Measurements from ENCODE around the gene HMGCL.
A peak's percentile ranks its signal among the peaks of the same experiment; 100 is the strongest.

The HMGCL gene

DNA sequence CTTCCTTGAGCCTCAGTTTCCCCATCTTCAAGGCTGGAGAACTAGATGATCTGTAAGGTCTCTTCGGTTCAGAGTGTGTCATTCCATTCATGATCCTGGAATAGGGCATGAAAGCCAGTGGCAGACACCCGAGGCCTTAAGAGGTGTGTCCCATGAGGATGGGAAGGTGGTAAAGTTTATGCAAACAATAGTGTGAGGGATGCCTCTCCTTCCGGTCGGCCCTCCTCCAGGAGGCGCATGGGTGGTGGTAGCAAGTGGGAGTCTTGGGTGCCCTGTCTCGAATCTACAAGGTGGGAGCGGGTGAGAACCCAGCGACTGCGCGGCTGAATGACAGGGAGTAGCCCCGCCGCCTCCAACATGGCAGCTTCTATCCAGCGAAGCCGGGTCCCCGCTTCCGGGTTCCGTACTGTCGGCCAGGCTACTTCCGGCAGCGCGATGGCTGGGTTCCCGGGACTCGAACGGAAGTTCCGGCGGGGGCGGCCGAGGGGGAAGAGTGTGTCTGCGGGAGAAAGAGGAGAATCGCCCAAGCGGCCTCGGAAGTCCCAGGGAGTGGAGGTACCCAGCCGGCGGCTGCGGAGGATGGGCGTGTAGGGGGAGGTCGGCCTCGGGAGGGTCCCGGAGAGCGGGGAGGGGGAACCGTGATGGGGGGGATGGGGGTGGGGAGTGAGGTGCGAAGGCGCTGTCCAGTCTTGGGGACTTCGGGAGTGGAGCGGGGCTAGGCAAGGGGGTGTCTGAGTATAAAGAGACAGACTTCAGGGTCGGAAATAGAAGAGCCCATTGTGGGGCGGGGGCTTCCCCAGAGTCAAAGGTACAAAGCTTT is 34.3 kb downstream of the HMGCL start, which contains the start of gene LYPLA2:
Gene LYPLA2 (plus strand): TSS at position 450 of the 820 bp plus-strand sequence. CDS start 1,538 bp downstream, outside the sequence.
- peaks cover 8 to 67% of the 10 kb centered on the region in 2 experiments for H3K36me3 ChIP-seq (ENCODE audit: control insufficient read depth in 2 of 2, insufficient read depth in 1 of 2, low read length in 2 of 2)
- TF ChIP-seq, protein P1, sequence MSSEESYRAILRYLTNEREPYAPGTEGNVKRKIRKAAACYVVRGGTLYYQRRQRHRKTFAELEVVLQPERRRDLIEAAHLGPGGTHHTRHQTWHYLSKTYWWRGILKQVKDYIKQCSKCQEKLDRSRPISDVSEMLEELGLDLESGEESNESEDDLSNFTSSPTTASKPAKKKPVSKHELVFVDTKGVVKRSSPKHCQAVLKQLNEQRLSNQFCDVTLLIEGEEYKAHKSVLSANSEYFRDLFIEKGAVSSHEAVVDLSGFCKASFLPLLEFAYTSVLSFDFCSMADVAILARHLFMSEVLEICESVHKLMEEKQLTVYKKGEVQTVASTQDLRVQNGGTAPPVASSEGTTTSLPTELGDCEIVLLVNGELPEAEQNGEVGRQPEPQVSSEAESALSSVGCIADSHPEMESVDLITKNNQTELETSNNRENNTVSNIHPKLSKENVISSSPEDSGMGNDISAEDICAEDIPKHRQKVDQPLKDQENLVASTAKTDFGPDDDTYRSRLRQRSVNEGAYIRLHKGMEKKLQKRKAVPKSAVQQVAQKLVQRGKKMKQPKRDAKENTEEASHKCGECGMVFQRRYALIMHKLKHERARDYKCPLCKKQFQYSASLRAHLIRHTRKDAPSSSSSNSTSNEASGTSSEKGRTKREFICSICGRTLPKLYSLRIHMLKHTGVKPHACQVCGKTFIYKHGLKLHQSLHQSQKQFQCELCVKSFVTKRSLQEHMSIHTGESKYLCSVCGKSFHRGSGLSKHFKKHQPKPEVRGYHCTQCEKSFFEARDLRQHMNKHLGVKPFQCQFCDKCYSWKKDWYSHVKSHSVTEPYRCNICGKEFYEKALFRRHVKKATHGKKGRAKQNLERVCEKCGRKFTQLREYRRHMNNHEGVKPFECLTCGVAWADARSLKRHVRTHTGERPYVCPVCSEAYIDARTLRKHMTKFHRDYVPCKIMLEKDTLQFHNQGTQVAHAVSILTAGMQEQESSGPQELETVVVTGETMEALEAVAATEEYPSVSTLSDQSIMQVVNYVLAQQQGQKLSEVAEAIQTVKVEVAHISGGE (tag by site-specific recombination; conservative IDR thresholded peaks at IDR 0.05; ENCODE audit: low read depth): peak; percentile 98
- TF ChIP-seq ZFP3 (tag by site-specific recombination; IDR thresholded peaks at IDR 0.05; ENCODE audit: low read depth) (no peak), SP3 (tag by site-specific recombination; IDR thresholded peaks at IDR 0.05) (peak; percentile 61), ZBTB20 (tag by site-specific recombination; IDR thresholded peaks at IDR 0.05) (peak; percentile 91), YY2 (tag by site-specific recombination; IDR thresholded peaks at IDR 0.05) (peak; percentile 88), ZBTB8A (tag by site-specific recombination; IDR thresholded peaks at IDR 0.05) (peak; percentile 25; the same call in 1 of the 2 replicates), ZNF501 (tag by site-specific recombination; IDR thresholded peaks at IDR 0.05) (0 out of 2 replicates have a peak, but pooled peaks have one; percentile 23), ZNF785 (tag by site-specific recombination; IDR thresholded peaks at IDR 0.05) (no peak), ZBTB21 (tag by site-specific recombination; IDR thresholded peaks at IDR 0.05) (no peak), KLF7 (tag by site-specific recombination; IDR thresholded peaks at IDR 0.05; ENCODE audit: borderline replicate concordance) (peak; percentile 82), ZFHX2 (tag by site-specific recombination; conservative IDR thresholded peaks at IDR 0.05) (peak; percentile 68), ZNF214 (tag by site-specific recombination; IDR thresholded peaks at IDR 0.05; ENCODE audit: borderline replicate concordance) (no peak), ZNF561 (tag by site-specific recombination; IDR thresholded peaks at IDR 0.05; ENCODE audit: borderline replicate concordance) (peak; percentile 56; the same call in 1 of the 2 replicates), ZNF660 (tag by site-specific recombination; IDR thresholded peaks at IDR 0.05) (peak; percentile 14; the same call in 1 of the 2 replicates), SP2 (tag by site-specific recombination; IDR thresholded peaks at IDR 0.05) (peak; percentile 94), KLF16 (tag by site-specific recombination; IDR thresholded peaks at IDR 0.05) (peak; percentile 42; the same call in 1 of the 2 replicates), WT1 (tag by site-specific recombination; IDR thresholded peaks at IDR 0.05) (no peak; the same call in 1 of the 2 replicates)
- TF ChIP-seq, protein P2, sequence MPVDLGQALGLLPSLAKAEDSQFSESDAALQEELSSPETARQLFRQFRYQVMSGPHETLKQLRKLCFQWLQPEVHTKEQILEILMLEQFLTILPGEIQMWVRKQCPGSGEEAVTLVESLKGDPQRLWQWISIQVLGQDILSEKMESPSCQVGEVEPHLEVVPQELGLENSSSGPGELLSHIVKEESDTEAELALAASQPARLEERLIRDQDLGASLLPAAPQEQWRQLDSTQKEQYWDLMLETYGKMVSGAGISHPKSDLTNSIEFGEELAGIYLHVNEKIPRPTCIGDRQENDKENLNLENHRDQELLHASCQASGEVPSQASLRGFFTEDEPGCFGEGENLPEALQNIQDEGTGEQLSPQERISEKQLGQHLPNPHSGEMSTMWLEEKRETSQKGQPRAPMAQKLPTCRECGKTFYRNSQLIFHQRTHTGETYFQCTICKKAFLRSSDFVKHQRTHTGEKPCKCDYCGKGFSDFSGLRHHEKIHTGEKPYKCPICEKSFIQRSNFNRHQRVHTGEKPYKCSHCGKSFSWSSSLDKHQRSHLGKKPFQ (tag by site-specific recombination; IDR thresholded peaks at IDR 0.05): peak; percentile 100
- TF ChIP-seq, protein P3, sequence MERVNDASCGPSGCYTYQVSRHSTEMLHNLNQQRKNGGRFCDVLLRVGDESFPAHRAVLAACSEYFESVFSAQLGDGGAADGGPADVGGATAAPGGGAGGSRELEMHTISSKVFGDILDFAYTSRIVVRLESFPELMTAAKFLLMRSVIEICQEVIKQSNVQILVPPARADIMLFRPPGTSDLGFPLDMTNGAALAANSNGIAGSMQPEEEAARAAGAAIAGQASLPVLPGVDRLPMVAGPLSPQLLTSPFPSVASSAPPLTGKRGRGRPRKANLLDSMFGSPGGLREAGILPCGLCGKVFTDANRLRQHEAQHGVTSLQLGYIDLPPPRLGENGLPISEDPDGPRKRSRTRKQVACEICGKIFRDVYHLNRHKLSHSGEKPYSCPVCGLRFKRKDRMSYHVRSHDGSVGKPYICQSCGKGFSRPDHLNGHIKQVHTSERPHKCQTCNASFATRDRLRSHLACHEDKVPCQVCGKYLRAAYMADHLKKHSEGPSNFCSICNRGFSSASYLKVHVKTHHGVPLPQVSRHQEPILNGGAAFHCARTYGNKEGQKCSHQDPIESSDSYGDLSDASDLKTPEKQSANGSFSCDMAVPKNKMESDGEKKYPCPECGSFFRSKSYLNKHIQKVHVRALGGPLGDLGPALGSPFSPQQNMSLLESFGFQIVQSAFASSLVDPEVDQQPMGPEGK (tag by site-specific recombination; IDR thresholded peaks at IDR 0.05): peak; percentile 93
- TF ChIP-seq, protein P4, sequence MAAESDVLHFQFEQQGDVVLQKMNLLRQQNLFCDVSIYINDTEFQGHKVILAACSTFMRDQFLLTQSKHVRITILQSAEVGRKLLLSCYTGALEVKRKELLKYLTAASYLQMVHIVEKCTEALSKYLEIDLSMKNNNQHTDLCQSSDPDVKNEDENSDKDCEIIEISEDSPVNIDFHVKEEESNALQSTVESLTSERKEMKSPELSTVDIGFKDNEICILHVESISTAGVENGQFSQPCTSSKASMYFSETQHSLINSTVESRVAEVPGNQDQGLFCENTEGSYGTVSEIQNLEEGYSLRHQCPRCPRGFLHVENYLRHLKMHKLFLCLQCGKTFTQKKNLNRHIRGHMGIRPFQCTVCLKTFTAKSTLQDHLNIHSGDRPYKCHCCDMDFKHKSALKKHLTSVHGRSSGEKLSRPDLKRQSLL (tag by site-specific recombination; IDR thresholded peaks at IDR 0.05): no peak
- TF ChIP-seq, protein P5, sequence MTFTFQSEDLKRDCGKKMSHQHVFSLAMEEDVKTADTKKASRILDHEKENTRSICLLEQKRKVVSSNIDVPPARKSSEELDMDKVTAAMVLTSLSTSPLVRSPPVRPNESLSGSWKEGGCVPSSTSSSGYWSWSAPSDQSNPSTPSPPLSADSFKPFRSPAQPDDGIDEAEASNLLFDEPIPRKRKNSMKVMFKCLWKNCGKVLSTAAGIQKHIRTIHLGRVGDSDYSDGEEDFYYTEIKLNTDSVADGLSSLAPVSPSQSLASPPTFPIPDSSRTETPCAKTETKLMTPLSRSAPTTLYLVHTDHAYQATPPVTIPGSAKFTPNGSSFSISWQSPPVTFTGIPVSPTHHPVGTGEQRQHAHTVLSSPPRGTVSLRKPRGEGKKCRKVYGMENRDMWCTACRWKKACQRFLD (tag by site-specific recombination; IDR thresholded peaks at IDR 0.05): 0 out of 2 replicates have a peak, but pooled peaks have one; percentile 52
- TF ChIP-seq, protein P6, sequence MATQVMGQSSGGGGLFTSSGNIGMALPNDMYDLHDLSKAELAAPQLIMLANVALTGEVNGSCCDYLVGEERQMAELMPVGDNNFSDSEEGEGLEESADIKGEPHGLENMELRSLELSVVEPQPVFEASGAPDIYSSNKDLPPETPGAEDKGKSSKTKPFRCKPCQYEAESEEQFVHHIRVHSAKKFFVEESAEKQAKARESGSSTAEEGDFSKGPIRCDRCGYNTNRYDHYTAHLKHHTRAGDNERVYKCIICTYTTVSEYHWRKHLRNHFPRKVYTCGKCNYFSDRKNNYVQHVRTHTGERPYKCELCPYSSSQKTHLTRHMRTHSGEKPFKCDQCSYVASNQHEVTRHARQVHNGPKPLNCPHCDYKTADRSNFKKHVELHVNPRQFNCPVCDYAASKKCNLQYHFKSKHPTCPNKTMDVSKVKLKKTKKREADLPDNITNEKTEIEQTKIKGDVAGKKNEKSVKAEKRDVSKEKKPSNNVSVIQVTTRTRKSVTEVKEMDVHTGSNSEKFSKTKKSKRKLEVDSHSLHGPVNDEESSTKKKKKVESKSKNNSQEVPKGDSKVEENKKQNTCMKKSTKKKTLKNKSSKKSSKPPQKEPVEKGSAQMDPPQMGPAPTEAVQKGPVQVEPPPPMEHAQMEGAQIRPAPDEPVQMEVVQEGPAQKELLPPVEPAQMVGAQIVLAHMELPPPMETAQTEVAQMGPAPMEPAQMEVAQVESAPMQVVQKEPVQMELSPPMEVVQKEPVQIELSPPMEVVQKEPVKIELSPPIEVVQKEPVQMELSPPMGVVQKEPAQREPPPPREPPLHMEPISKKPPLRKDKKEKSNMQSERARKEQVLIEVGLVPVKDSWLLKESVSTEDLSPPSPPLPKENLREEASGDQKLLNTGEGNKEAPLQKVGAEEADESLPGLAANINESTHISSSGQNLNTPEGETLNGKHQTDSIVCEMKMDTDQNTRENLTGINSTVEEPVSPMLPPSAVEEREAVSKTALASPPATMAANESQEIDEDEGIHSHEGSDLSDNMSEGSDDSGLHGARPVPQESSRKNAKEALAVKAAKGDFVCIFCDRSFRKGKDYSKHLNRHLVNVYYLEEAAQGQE (tag by site-specific recombination; IDR thresholded peaks at IDR 0.05): peak; percentile 72; the same call in 1 of the 2 replicates

More for the DNA sequence above, 34.3 kb downstream of the HMGCL start, which contains the start of gene LYPLA2:
- H3K27ac ChIP-seq (ENCODE audit: extremely low read depth, low read depth, low read length): peak within 1 kb of the TSS; percentile 26; the same call in 1 of the 2 replicates
- peaks cover 9% of the 10 kb centered on the region; the same call in 1 of the 2 replicates for H3K4me1 ChIP-seq (ENCODE audit: control insufficient read depth, insufficient read depth, low read length)
- ChIA-PET CTCF (interaction anchor here (0.6 to 1.5 kb wide), 5 partner anchors 7 to 375 kb away, joined by 3 to 7 read pairs (median 3); no protein-coding TSS in a partner anchor), POLR2A (interaction anchor here (0.8 to 8.9 kb wide), 4 partner anchors 9 to 19 kb away, joined by 3 to 101 read pairs (median 24); partner anchors contain the start of genes GALE and PITHD1)
- H3K4me3 ChIP-seq (ENCODE audit: low read depth, low read length): peak within 1 kb of the TSS; percentile 73
- no peaks in the 10 kb centered on the region for H3K9me3 ChIP-seq (ENCODE audit: control insufficient read depth, insufficient read depth, low read depth, low read length)

Data from HEK293 (cell line).